IMR-90 (cell line): Measurements from ENCODE around the gene ALG8.

Experiments used
- BHLHE40 ChIP-seq: fragments of 150-350 bp; IDR thresholded peaks from 2 replicates; pipeline ENCODE4 v1.6.1; 2016; ENCODE audit warnings: mild to moderate bottlenecking, low read depth, low read length
- CTCF ChIP-seq: conservative IDR thresholded peaks from 2 replicates; pipeline ENCODE4 v1.5.1; 2012; ENCODE audit warnings: mild to moderate bottlenecking, low read depth, low read length, improper control_type of control experiment
- POLR2A ChIP-seq: IDR thresholded peaks from 2 replicates; pipeline ENCODE4 v1.6.1; 2012; ENCODE audit warnings: mild to moderate bottlenecking, low read depth, low read length

GRCh38 chr11:78062671-78063070, 76.8 kb downstream of the ALG8 start:
- no peak for TF ChIP-seq CTCF
- no peak for TF ChIP-seq BHLHE40
- no peak for TF ChIP-seq POLR2A
